IPS-15b (cell line): ENCODE measurements around the gene DUSP22.

ENCODE experiments used
- H3K27me3 ChIP-seq: one replicate; pipeline ENCODE4 v1.6.1; 2013; ENCODE audit warnings: low read length; ENCODE audit not compliant: control insufficient read depth, insufficient read depth
- H3K36me3 ChIP-seq: one replicate; pipeline ENCODE4 v1.6.1; 2013; ENCODE audit warnings: low read length; ENCODE audit not compliant: control insufficient read depth, insufficient read depth
- H3K4me1 ChIP-seq: one replicate; pipeline ENCODE4 v1.6.1; 2013; ENCODE audit warnings: mild to moderate bottlenecking, low read length; ENCODE audit not compliant: control insufficient read depth, insufficient read depth
- H3K4me3 ChIP-seq: one replicate; pipeline ENCODE4 v1.5.1; 2013; ENCODE audit warnings: low read depth, low read length
- H3K9ac ChIP-seq: one replicate; pipeline ENCODE4 v1.6.1; 2013; ENCODE audit warnings: low read depth, mild to moderate bottlenecking, low read length
- H3K9me3 ChIP-seq: one replicate; pipeline ENCODE4 v1.6.1; 2013; ENCODE audit warnings: mild to moderate bottlenecking, low read length; ENCODE audit not compliant: control insufficient read depth, insufficient read depth

The DUSP22 gene

DNA sequence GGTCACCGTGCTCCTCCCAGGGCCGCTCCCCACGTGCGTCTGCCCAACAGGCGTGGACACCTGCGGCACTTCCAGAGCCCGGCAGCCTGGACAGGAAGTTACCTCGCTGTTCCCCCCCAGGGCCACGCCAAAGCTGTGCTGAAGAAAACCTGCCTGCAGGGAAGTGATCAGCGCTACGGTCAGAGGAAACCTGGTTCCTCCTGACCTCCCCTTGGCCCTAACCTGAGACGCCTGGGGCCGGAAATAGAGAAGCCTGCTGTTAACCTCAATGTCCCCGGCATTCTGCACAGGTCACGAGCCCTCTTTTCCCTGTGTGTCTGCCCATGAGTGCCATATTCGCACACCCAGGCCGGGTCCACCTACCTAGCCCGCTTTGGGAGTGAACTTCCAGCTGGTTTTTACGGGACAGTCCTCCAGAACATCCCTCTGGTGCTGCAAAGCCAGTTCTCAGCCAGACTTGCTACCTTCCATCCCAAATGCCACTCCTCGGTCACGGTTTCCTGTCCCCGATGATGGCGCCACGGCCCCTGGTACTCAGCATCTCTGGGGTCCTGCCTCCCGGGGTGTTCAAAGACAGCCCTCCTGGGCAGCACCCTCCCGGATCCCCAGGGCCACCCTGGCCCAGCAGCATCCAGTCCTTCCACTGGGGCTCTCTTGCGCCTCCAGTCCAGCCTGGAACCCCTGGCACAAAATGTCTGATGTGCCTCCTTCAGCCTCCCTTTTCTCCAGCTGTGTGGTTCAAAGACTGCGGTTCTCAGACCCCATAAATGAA, 87.3 kb downstream of the DUSP22 start:
- no peaks in the 10 kb centered on the region for H3K36me3 ChIP-seq
- no peaks in the 10 kb centered on the region for H3K27me3 ChIP-seq
- peaks cover 21% of the 10 kb centered on the region for H3K9me3 ChIP-seq
- H3K9ac ChIP-seq = no peak overlapping the region
- no peak overlapping the region for H3K4me3 ChIP-seq
- H3K4me1 ChIP-seq = no peaks in the 10 kb centered on the region

GRCh38 chr6:380234-381218, 88.2 kb downstream of the DUSP22 start:
- Histone ChIP-seq H3K9ac (no peak overlapping the region), H3K36me3 (no peaks in the 10 kb centered on the region), H3K27me3 (no peaks in the 10 kb centered on the region), H3K4me3 (no peak overlapping the region), H3K4me1 (no peaks in the 10 kb centered on the region), H3K9me3 (peaks cover 15% of the 10 kb centered on the region)

GRCh38 chr6:381742-382461, 89.6 kb downstream of the DUSP22 start:
- Histone ChIP-seq H3K4me3 (no peak overlapping the region), H3K4me1 (no peaks in the 10 kb centered on the region), H3K36me3 (no peaks in the 10 kb centered on the region), H3K9me3 (peaks cover 13% of the 10 kb centered on the region), H3K27me3 (no peaks in the 10 kb centered on the region), H3K9ac (no peak overlapping the region)

- Histone ChIP-seq H3K4me1 (no peaks in the 10 kb centered on the region), H3K9me3 (peaks cover 10% of the 10 kb centered on the region), H3K36me3 (no peaks in the 10 kb centered on the region), H3K4me3 (no peak overlapping the region), H3K27me3 (no peaks in the 10 kb centered on the region), H3K9ac (no peak overlapping the region)
Observed at GRCh38 chr6:382883-383810, 90.9 kb downstream of the DUSP22 start.

GRCh38 chr6:383856-384255, 91.6 kb downstream of the DUSP22 start:
- H3K36me3 ChIP-seq = no peaks in the 10 kb centered on the region
- H3K9me3 ChIP-seq = peaks cover 10% of the 10 kb centered on the region
- H3K4me3 ChIP-seq = no peak overlapping the region
- H3K9ac ChIP-seq = no peak overlapping the region
- H3K4me1 ChIP-seq = no peaks in the 10 kb centered on the region
- H3K27me3 ChIP-seq = peaks cover 2% of the 10 kb centered on the region

GRCh38 chr6:384898-385297, 92.6 kb downstream of the DUSP22 start:
- Histone ChIP-seq H3K4me1 (no peaks in the 10 kb centered on the region), H3K9ac (no peak overlapping the region), H3K27me3 (peaks cover 12% of the 10 kb centered on the region), H3K9me3 (peaks cover 10% of the 10 kb centered on the region), H3K36me3 (no peaks in the 10 kb centered on the region), H3K4me3 (no peak overlapping the region)

- H3K9me3 ChIP-seq = peaks cover 8% of the 10 kb centered on the region
- H3K4me3 ChIP-seq = no peak overlapping the region
- no peak overlapping the region for H3K9ac ChIP-seq
- H3K36me3 ChIP-seq = no peaks in the 10 kb centered on the region
- peaks cover 19% of the 10 kb centered on the region for H3K27me3 ChIP-seq
- H3K4me1 ChIP-seq = no peaks in the 10 kb centered on the region
Observed at GRCh38 chr6:385614-386013, 93.3 kb downstream of the DUSP22 start.

DNA sequence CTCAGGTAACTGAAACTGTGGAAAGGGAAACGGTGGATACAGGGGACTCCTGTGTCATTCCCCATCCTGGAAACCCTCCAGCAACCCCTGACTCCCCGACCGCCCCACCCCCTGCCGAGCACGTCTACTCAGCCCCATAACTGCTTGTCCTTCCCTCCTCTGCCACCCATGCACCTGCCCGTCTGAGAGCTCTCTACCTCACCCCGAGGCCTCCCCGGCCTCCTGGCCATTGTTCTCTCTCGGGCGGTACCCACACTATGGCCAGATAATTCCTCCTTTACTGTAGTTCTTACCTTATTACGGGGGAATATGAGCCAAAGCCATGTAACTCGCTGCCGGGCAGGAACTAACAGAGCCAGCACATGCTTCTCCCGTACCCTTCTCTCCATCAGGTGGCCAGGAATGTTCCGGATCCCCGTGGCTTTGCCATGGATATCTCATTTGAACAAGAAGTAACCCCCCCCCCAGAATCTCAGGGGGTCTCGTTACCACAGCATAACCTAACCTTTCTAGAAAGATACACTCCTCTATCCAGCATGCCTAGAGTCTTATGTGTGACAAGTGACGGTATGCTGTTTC, 94.5 kb downstream of the DUSP22 start:
- Histone ChIP-seq H3K27me3 (peaks cover 25% of the 10 kb centered on the region), H3K9me3 (no peaks in the 10 kb centered on the region), H3K4me3 (no peak overlapping the region), H3K36me3 (no peaks in the 10 kb centered on the region), H3K4me1 (no peaks in the 10 kb centered on the region), H3K9ac (no peak overlapping the region)

DNA sequence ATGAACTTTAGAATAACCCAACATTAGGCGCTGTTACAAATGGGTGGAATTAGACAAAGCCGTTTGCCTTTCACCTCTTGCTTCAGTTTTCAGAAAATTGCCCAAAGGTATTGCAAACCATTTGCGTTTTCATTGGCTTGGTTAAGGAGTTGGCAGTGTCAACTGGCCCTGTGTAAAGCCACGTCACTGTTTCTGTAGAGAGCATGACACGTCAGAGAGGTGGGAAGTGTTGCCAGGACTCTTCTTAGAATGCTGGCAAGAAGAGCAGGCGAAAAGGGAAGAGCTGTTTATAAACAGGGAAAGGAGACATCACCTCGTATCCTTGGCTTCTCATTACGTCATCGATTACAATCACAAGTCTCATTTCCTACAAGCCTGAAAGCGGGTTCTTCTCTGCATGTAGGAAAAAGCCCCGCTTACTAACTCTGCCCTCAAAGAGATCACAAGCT, 95.0 kb downstream of the DUSP22 start:
- H3K27me3 ChIP-seq = peaks cover 31% of the 10 kb centered on the region
- H3K9ac ChIP-seq = no peak overlapping the region

GRCh38 chr6:388202-388903, 96.1 kb downstream of the DUSP22 start:
- H3K4me3 ChIP-seq = no peak overlapping the region
- H3K4me1 ChIP-seq = no peaks in the 10 kb centered on the region
- no peaks in the 10 kb centered on the region for H3K9me3 ChIP-seq
- peaks cover 41% of the 10 kb centered on the region for H3K27me3 ChIP-seq
- no peak overlapping the region for H3K9ac ChIP-seq
- H3K36me3 ChIP-seq = no peaks in the 10 kb centered on the region

More for the DNA sequence above, 95.0 kb downstream of the DUSP22 start:
- H3K36me3 ChIP-seq = no peaks in the 10 kb centered on the region
- H3K4me3 ChIP-seq = no peak overlapping the region
- no peaks in the 10 kb centered on the region for H3K4me1 ChIP-seq
- H3K9me3 ChIP-seq = no peaks in the 10 kb centered on the region
